Measurements from ENCODE around the gene AGT. TPM values are rescaled to one million over a fixed set of nuclear protein-coding genes. Genes with fewer than 3 reads are reported as not detected.

The AGT gene
- total RNA-seq (2014; rRNA removed; shearing (Covaris generic)) = not detected in 2 replicates
- 0.06 and 0.19 TPM in 2 replicates for polyA plus RNA-seq (2015; cell fraction: cytosol; rRNA removed)
- not detected in 2 replicates for polyA plus RNA-seq (2015; cell fraction: nucleus; rRNA removed)

DNA sequence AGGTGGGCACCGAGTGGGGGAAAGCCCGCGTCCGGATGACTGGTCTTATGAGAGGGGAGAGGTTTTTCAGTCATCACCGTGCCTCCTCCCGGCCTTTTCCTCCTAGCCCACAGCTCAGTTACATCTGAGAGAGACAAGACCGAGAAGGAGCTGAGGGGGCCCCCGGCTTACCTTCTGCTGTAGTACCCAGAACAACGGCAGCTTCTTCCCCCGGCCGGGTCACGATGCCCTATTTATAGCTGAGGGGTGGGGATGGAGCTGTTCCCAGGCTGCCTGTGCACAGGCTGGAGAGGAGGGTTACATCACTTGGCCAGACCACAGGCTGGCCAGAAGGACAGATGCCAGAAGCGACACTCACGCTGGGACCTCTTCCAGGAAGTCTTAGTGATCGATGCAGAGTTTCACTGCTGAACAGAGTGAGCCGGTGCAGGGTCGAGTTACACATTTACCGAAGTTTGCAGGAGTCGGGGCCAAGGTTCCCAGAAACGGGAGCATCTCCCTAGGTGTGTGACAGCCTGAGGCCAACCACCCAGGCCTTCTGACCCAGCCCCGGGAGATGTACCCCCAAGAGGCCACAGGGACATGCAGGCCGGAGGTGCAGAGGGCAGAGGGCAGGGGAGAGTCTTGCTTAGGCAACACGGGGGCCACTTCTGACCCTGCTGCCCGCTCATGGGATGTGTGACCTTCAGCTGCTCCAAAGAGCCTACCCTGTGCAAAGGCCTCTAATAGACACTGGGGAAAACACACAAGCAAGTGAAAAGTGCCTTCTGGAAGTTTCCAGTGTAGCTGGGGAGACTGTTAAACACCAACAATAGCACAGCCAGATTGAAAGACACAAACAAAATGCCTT lies at the start of gene AGT:
Gene AGT, minus strand, starts transcription at position 208 of the 850 bp plus-strand sequence. CDS start 3,299 bp downstream, outside the sequence.
- in situ Hi-C loops (cut with HindIII; ENCODE audit: low pct_unique_long_range_greater_than_20kb, low sequenced_read_pairs) = no loop called here
- no peak for DNase-seq (ENCODE audit: low read depth, low spot score)

DNA sequence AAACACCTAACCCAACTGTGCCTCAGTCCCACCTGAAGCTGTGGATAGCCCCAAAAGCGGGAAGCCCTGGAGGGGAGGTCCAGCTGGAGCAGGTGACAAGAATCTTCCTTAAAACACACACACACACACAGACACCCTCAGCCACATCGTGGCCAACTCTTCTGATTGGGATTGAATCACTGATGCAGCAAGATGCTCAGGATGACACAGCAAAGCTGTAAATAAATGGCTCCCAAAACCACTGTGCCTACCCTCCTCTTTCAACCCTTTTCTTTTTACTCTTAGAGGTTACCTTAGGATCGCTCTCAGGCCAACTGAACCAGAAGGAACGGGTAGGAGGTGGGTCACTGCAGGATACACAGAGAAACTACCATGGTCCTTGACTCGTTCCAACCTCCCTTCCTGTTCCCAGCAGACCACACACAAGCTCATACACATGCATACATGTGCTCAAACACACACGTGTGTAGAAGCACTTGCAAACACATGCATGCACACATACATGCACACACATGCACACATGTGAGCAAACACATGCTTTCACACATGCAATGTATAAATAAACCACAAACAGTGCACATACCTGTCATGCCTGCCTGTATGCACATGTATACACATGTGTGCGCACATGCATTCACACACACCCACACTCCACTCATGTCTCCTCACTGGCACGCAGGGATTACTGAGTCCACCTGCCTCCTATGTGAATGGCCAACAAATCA lies 47.7 kb upstream of the AGT start:
- DNase-seq (ENCODE audit: low read depth, low spot score) = no peak
- in situ Hi-C loops (cut with HindIII; ENCODE audit: low pct_unique_long_range_greater_than_20kb, low sequenced_read_pairs) = no loop called here

DNA sequence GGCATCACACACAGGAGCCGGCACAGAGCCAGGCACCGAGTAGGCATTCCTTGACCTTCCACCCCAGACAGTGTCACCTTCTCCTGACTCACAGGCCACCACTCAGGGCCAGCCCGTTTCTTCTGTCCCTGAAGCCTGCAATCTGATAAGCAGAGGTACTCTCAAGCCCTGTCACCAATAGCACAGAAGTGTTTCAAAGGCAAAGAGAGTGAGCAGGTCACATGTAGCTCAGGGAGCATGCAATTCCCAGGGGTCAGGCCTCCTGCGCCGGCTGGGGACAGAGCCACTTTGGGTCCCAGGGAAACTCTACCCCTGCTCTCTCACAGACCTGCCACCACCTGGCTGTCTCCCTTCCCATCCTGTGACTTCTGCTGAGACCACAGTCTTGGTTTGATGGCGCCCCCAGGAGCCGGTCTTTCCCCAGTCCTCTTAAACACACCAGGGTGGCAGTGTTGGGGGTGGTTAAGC lies 46.5 kb upstream of the AGT start:
- in situ Hi-C loops (cut with HindIII; ENCODE audit: low pct_unique_long_range_greater_than_20kb, low sequenced_read_pairs) = no loop called here
- no peak for DNase-seq (ENCODE audit: low read depth, low spot score)

DNA sequence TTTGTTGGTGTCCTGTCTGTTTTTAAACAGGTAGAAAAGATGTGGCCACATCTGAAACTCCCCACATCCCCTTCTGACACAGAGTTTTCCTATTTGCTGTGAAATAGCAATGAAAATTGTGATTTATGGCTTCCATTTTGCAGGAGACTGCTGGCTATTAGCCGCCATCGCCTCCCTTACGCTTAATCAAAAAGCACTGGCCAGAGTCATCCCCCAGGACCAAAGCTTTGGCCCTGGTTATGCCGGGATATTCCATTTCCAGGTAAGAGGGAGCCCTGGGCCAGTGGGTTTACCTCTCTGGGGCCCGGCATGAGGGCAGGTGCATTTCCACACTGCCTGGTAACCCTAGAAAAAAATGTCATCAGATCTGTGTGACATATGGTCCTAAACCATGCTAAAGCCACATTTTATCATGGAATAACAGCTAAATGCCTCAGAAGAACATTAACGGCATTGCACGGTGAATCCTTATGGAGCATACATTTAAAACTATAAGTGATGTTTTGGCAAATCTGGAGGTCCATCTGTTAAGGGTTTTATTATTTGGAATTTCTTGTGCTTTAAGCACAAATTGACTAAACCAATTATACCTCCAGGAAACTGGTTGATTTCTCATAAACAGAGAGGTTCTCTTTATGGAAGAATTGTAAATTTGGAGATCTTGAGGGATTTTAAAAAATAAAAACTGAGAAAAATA lies 45.6 kb upstream of the AGT start:
- DNase-seq (ENCODE audit: low read depth, low spot score) = no peak
- in situ Hi-C loops (cut with HindIII; ENCODE audit: low pct_unique_long_range_greater_than_20kb, low sequenced_read_pairs) = no loop called here

- in situ Hi-C loops (cut with HindIII; ENCODE audit: low pct_unique_long_range_greater_than_20kb, low sequenced_read_pairs) = no loop called here
- no peak for DNase-seq (ENCODE audit: low read depth, low spot score)
Observed at GRCh38 chr1:230758709-230759368, 44.9 kb upstream of the AGT start.

DNA sequence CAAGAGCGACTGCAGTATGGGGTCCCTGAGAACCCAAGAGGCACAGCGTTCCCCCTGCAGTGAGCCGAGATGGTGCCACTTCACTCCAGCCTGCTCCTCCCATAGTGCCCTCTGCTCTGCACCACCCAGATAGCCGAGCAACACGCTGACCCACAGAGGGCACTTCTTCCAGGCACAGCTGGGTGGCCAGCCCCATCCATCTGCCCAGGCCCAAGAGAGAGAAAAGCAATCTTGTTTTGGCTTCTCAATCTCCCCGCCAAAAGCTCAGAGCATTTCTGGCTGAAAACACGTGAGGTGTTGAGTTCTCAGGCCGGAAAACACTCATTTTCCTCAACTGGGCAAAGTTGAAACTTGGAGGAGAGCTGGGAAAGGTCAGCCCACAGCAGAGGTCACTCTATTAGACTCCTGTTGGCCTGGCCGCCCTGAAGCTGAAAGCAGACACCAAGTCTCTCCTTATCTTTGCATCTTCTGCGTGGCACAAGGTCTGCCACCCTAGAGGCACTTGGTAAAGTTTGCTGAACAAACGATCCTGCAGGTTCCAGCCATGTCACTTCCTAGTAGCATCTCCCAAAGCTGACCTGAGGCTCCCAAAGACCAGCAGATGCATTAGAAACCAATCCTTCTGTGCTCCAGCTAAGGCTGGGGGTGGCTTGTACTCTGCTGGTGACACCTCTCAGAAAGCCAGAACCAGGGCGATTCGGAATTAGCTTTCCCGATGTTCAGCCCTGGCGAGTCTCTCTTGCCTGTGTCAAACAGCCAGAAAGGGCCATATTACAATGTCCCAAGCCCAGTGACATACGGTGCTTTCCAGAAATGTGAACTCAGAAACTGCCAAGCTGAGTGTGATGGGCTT lies 44.2 kb upstream of the AGT start:
- DNase-seq (ENCODE audit: low read depth, low spot score) = no peak
- in situ Hi-C loops (cut with HindIII; ENCODE audit: low pct_unique_long_range_greater_than_20kb, low sequenced_read_pairs) = no loop called here

GRCh38 chr1:230754796-230755195 lies 40.9 kb upstream of the AGT start:
- no peak for DNase-seq (ENCODE audit: low read depth, low spot score)
- in situ Hi-C loops (cut with HindIII; ENCODE audit: low pct_unique_long_range_greater_than_20kb, low sequenced_read_pairs) = no loop called here

GRCh38 chr1:230753586-230754251 lies 39.8 kb upstream of the AGT start:
- in situ Hi-C loops (cut with HindIII; ENCODE audit: low pct_unique_long_range_greater_than_20kb, low sequenced_read_pairs) = no loop called here
- no peak for DNase-seq (ENCODE audit: low read depth, low spot score)

- in situ Hi-C loops (cut with HindIII; ENCODE audit: low pct_unique_long_range_greater_than_20kb, low sequenced_read_pairs) = no loop called here
- DNase-seq (ENCODE audit: low read depth, low spot score) = no peak
Observed at GRCh38 chr1:230753191-230753585, 39.3 kb upstream of the AGT start.

DNA sequence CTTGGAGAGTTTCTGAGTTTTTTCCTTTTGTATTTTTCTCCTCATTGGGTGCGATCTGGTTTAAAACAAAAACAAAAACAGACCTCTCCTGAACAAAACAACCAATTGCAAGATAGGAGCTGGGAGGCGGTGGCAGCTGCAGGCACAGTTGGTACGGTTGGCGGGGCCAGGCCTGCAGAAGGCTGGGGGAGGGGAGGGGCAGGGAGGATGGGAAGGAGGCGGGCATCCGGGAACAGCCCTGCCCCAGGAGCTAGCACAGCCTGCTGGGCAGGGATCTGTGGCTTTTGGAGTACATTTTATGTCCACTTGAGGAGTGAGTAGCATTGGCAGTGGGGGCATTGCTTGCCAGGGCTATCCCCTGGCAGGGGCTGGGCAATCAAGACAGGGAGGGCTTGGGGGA lies 38.5 kb upstream of the AGT start:
- in situ Hi-C loops (cut with HindIII; ENCODE audit: low pct_unique_long_range_greater_than_20kb, low sequenced_read_pairs) = no loop called here
- DNase-seq (ENCODE audit: low read depth, low spot score) = no peak

DNA sequence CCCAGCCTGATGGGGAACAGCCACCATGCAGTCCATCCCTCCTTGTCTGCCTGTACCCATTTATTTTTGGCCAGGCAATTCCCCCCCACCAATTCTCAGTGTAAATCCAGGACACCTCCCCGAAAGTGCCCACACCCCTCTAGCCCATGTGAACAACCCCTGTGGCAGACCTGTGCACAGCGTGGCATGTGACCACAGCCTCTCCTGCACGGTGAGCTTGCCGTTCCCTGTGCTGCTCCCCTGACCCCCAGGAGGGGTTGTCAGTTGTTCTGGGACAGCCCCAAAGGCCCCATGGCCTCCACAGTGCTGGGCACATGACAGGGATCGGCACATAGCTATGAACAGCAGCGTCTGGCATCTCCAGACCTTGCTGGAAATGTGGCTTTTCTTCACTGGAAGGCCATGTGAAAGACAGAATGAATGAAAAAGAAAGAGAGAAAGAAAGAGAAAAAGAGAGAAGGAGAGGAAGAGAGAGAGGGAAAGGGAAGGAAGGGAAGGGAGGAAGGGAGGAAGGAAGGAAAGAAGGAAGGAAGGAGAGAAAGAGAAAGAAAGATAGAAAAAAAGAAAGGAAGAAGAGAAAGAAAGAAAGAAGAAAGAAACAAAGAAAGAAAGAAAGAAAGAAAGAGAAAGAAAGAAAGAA lies 37.2 kb upstream of the AGT start:
- DNase-seq (ENCODE audit: low read depth, low spot score) = no peak
- in situ Hi-C loops (cut with HindIII; ENCODE audit: low pct_unique_long_range_greater_than_20kb, low sequenced_read_pairs) = no loop called here

- in situ Hi-C loops (cut with HindIII; ENCODE audit: low pct_unique_long_range_greater_than_20kb, low sequenced_read_pairs) = no loop called here
- DNase-seq (ENCODE audit: low read depth, low spot score) = no peak
Observed at GRCh38 chr1:230750576-230750975, 36.7 kb upstream of the AGT start.

DNA sequence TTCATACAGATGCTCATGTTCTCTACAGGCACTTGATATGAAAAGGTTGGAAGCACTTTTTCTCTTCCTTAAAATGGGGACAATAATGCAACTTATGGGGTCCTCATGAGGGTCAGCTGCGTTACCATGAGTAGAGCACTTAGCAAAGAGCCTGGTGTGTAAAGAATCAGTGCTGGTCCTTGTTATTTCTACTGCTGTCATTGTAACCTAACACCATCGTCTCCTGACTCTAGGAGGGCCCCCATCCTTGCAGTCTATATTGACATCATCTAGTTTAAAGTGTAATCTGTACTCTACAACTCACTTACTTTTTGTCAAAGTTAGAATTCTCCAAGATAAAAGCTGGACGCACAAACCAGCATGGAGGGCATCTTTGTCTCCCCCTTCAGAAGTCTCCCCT lies 35.7 kb upstream of the AGT start:
- in situ Hi-C loops (cut with HindIII; ENCODE audit: low pct_unique_long_range_greater_than_20kb, low sequenced_read_pairs) = no loop called here
- DNase-seq (ENCODE audit: low read depth, low spot score) = no peak

- no peak for DNase-seq (ENCODE audit: low read depth, low spot score)
- in situ Hi-C loops (cut with HindIII; ENCODE audit: low pct_unique_long_range_greater_than_20kb, low sequenced_read_pairs) = no loop called here
Observed at GRCh38 chr1:230749150-230749549, 35.2 kb upstream of the AGT start.

GRCh38 chr1:230747890-230748800 lies 34.2 kb upstream of the AGT start:
- DNase-seq (ENCODE audit: low read depth, low spot score) = no peak
- in situ Hi-C loops (cut with HindIII; ENCODE audit: low pct_unique_long_range_greater_than_20kb, low sequenced_read_pairs) = no loop called here

Measured in SK-MEL-5 (cell line).